Fibroblast of the aortic adventitia (primary cell): ENCODE results near the gene ERG. TPM values are rescaled to one million over a fixed set of nuclear protein-coding genes. Genes with fewer than 3 reads are reported as not detected.

Experiments used
- DNase-seq: peaks from one replicate; pipeline ENCODE4 v3.0.0-alpha.2; 2010; ENCODE audit warnings: low read depth
- H3K4me3 ChIP-seq: 2 replicates; pipeline ENCODE4 v1.5.1; 2011; ENCODE audit warnings: low read depth, mild to moderate bottlenecking, control low read depth, low read length, moderate library complexity
- total RNA-seq: library from RNA; depleted of rRNA; stranded (reverse); fragments of >200 nt; gene quantifications from 2 replicates; pipeline ENCODE4 v1.2.3, GENCODE V29; 2012; ENCODE audit warnings: low replicate concordance
- TF ChIP-seq, protein P1 (sequence below): IDR thresholded peaks from 2 replicates; pipeline ENCODE4 v1.5.1; 2011; ENCODE audit warnings: mild to moderate bottlenecking, low read length, control low read depth, inconsistent platforms; ENCODE audit not compliant: insufficient read depth

ERG gene
- total RNA-seq, 1 donor = 9.9 TPM

DNA sequence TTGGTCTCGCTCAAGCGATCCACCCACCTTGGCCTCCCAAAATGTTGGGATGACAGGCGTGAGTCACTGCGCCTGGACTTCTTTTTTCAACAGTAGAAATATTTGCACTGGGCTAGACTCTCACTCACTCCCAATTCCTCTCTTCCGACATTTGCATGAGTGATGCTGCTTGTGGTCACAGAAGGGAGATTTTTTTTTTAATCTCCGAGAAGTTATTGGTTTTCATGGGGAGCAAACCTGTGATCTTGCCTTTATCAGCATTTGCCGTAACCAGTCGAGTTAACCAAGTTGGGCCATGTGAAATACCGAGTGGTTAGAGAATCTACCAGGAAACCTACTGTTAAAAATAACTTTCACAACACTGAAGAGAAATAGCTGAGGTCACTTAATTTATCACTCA lies 21.1 kb downstream of the ERG start:
- no peak for DNase-seq
- TF ChIP-seq, protein P1, sequence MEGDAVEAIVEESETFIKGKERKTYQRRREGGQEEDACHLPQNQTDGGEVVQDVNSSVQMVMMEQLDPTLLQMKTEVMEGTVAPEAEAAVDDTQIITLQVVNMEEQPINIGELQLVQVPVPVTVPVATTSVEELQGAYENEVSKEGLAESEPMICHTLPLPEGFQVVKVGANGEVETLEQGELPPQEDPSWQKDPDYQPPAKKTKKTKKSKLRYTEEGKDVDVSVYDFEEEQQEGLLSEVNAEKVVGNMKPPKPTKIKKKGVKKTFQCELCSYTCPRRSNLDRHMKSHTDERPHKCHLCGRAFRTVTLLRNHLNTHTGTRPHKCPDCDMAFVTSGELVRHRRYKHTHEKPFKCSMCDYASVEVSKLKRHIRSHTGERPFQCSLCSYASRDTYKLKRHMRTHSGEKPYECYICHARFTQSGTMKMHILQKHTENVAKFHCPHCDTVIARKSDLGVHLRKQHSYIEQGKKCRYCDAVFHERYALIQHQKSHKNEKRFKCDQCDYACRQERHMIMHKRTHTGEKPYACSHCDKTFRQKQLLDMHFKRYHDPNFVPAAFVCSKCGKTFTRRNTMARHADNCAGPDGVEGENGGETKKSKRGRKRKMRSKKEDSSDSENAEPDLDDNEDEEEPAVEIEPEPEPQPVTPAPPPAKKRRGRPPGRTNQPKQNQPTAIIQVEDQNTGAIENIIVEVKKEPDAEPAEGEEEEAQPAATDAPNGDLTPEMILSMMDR = no peak
- no peak overlapping the region for H3K4me3 ChIP-seq

DNA sequence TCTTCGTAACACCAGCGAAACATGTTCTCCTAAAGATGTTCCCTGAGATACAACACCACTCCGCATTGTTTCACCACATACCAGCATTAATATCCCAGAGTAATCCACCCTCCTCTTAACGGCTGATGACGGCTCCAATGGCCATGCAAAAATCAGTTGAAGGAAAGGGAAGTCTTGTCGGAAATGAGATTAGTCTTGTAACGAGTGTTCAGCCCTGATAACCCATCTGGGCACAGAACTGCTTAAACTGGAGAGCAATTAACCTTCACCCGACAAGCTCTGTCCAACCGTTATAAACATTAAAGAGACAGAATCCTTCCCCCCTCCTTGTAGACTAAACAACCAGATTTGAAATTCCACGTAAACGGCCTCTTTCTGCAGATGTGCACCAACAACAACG lies 21.9 kb downstream of the ERG start:
- no peak overlapping the region for H3K4me3 ChIP-seq
- TF ChIP-seq, protein P1 = no peak
- no peak for DNase-seq

DNA sequence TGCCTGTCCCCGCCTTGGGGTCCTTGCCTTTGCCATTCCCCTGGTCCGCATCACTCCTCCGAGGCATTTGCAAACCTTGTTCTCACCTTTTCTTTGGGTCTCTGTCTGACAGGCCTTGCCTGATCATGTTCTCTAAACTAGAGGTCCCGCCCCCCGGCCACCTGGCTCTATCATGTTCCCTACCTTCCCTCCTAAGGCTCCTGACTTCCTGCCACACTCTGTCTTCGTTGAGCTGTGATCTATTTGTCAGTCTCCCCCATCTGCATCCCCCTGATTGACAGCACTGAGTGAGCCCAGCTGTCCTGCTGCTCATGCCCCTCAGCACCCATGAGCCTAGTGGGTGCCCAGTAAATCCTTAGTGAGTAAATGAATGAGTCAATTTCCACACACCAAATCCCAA lies 22.8 kb downstream of the ERG start:
- no peak for DNase-seq
- TF ChIP-seq, protein P1 = no peak
- no peak overlapping the region for H3K4me3 ChIP-seq

DNA sequence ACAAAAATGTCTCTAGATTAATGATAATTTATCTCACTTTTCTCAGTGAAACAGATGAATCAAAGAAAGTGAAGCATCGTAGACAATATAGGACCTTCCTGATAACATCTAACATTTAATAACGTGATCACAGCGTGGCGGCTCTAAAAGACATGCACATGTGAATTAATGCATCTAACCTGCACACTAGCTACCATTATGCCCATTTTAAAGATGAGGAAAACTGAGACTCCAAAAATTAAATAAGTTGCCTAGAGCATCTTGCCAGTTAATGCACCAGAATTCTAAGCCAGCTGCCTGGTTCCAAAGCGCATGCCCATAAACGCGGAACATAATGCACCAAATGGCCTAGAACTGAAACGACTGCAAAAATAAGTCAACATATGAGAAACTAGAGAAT lies 23.5 kb downstream of the ERG start:
- DNase-seq = no peak
- no peak overlapping the region for H3K4me3 ChIP-seq
- TF ChIP-seq, protein P1 = no peak

DNA sequence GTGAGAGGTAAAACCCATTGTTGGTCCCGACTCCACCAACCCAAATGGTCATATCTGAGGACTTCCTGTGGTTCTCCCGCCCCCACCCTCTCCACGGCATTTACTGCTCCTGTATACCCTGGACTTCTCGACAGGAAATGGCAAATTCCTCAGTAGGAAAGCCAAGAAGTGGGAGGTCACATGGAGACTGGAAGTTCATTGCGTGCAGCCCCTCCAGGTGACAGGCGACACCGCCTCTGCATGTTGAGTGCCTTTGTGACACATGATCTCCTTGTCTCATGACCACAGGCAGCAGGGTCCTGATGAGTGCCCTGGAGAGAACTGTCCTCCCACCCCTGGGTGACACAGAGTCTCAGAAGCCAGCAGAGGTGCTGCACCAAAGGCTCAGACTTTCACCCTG lies 24.2 kb downstream of the ERG start:
- DNase-seq = no peak
- TF ChIP-seq, protein P1 = no peak
- H3K4me3 ChIP-seq = no peak overlapping the region

DNA sequence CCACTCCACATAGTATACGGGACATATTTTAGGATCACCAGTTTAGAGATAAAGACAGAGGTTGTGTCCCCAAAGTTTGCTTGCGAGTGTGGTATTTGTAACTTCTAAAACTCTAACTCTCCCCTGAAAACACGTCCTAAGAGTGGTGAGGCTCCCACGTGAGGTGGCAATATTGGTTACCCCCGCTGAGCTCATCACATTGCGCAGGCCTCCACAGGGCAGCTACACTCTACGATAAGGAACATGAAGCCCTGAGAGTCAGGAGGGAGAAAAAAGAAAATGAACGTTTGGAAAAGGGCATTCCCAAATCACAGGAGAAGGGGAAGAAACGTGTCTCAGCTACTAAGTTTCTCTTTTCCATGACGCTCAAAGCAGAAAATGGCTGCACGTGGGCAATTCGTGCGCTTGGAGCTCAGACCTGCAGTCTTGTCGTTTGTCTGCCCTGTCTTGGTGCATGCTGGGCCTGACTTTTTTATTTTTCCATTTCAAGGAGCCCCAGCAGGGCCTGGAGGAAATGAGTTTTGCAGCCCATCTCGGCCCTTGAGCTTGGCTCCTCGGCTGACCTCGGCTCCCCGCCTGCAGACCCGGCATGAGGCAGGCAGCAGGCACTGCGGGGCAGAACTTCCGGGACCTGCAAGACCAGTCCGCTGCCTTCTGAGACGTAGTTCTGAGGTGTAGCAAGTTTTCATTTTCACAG lies 25.7 kb downstream of the ERG start:
- no peak for DNase-seq
- TF ChIP-seq, protein P1 = no peak

DNA sequence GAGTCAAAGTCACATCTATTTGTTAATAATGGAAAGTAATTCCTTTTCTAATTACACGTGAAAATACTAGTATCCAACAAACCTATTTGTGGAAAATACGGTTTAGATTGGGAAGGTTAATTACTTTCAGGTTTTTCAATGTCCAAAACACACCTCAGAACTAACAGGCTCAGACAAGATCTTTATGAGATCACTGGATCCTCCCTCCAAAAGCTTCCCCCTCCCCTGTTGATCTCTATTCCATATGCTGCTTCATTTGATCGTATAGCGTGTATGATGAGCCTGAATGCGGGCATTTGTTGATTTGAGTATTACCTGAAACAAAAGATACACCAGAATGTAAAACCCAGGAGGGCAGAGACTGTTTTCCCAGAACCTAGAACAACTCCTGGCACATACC lies 26.5 kb downstream of the ERG start:
- TF ChIP-seq, protein P1 = no peak

More for the DNA sequence above, 25.7 kb downstream of the ERG start:
- no peak overlapping the region for H3K4me3 ChIP-seq

More for the DNA sequence above, 26.5 kb downstream of the ERG start:
- DNase-seq = no peak
- no peak overlapping the region for H3K4me3 ChIP-seq
